ENCODE measurements around the gene SHF. TPM values are rescaled to one million over a fixed set of nuclear protein-coding genes. Genes with fewer than 3 reads are reported as not detected.
A peak's percentile ranks its signal among the peaks of the same experiment; 100 is the strongest.
"Not testable (repeated sequence)": the region's sequence is repeated elsewhere in the genome, so short reads cannot be mapped to it uniquely, and the experiment has no call there.

The SHF gene
- 1.9 and 11.0 TPM in 2 replicates for total RNA-seq (ENCODE audit: low replicate concordance)

GRCh38 chr15:45187894-45188830, at the start of gene SHF:
Gene SHF (minus strand): TSS chr15:45187966. CDS start chr15:45187951, 15 bp downstream.
- no peak for TF ChIP-seq CTCF (IDR thresholded peaks at IDR 0.05; ENCODE audit: insufficient read depth, low read length)
- DNase-seq (ENCODE audit: low read depth) = peak; percentile 35
- peak within 1 kb of the TSS; percentile 74 for H3K4me3 ChIP-seq (ENCODE audit: low read depth, low read length)

DNA sequence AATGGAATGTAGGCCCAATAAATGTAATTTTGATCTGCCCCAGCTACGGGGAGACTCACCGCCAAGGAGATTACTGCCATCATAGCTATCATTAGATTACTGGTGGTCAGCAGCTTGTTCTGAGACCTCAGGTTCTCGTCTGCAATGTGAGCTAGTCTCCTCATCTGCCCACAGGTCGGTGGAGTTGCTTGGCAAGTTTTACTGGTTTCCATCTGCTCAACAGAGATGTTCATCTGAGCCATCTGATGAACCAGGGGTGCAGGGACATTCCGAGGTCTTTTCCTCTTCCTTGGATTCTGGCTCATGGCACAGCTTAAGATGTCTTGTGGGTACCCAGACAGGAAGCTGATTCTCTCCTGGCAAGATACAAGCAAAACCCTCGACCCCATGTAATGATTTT, 49.0 kb upstream of the SHF start:
- H3K4me3 ChIP-seq (ENCODE audit: low read depth, low read length); DNase-seq (ENCODE audit: low read depth): not testable (repeated sequence)

DNA sequence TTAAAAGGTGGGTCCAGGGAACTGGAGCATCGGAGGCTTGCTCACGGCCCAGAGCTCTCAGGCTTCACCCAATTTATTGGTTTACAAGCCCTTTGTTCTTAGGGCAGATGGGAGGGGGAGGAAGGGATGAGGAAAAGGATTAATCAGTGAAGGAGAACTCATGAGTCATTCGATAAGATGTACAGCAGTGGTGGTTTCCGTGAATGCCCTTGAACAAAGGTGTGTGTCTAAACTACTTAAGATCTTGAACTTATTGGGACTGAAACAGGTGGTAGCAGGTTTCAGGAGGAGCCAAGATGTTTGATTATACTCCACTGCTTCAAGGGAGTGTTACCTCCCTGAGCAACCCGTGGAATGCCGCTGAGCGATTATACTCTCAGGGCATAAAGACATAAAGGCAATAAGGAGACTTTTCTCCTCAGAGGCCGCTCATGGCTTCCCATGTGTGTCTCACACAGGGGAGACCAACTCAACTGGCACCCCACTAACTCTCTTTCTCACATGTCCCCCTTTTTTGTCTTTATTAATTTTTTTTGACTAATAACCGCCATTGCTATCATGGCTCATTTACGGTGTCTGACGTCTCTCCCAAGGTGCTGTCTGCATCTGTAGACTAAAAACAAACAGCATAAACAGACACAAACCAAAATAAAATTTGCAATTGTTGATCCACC, 46.9 kb upstream of the SHF start:
- DNase-seq (ENCODE audit: low read depth) = no peak
- TF ChIP-seq CTCF (IDR thresholded peaks at IDR 0.05; ENCODE audit: insufficient read depth, low read length) = no peak
- no peak overlapping the region for H3K4me3 ChIP-seq (ENCODE audit: low read depth, low read length)

- no peak for DNase-seq (ENCODE audit: low read depth)
- TF ChIP-seq CTCF (IDR thresholded peaks at IDR 0.05; ENCODE audit: insufficient read depth, low read length) = no peak
- no peak overlapping the region for H3K4me3 ChIP-seq (ENCODE audit: low read depth, low read length)
Observed at GRCh38 chr15:45231864-45232562, 44.2 kb upstream of the SHF start.

DNA sequence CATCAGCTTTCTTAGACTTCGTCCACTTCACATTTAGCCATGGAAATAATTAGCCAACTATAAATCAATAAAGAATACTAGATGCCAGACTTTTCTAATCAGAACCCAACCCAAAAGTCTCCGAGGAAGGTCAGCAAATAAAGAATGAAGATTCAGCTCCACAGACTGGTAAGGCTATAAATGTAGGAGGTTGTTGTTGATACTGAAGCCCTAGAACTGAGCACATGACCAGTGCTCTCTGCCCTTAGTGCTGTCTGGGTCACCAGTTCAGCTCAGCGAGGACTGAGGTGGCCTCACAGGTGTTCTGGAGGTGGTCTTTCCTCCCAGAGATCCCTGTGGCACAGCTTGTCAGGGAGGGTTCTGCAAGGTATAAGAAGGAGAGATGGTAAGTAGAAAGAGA, 43.4 kb upstream of the SHF start:
- DNase-seq (ENCODE audit: low read depth) = no peak
- H3K4me3 ChIP-seq (ENCODE audit: low read depth, low read length) = no peak overlapping the region
- no peak for TF ChIP-seq CTCF (IDR thresholded peaks at IDR 0.05; ENCODE audit: insufficient read depth, low read length)

DNA sequence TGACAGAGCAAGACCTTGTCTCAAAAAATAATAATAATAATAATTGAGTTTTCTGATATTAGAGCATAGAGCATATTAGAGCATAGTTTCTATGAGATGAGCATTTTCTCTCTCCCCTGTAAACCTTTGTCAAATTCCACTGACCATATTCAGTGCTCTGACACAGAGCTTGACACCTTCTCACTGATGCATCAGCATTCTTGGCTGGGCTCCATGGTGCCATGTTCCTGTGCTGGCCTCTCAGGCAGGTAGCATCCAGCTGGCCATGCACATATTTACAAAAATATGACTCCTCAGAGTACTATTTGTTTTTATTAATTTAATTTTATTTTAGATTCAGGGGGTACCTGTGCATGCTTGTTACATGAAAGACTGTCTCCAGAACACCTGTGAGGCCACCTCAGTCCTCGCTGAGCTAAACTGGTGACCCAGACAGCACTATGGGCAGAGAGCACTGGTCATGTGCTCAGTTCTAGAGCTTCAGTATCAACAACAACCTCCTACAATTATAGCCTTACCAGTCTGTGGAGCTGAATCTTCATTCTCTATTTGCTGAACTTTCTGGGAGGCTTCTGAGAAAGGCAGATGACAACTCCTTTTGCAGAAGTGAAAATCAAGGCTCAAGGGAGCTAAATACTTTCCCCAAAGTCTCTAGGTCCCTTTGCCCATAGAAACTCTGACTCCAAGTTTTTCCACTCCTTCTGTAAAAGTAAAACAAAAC, 42.6 kb upstream of the SHF start:
- no peak for TF ChIP-seq CTCF (IDR thresholded peaks at IDR 0.05; ENCODE audit: insufficient read depth, low read length)
- no peak for DNase-seq (ENCODE audit: low read depth)
- no peak overlapping the region for H3K4me3 ChIP-seq (ENCODE audit: low read depth, low read length)
